ENCODE data around the gene SPPL2B. TPM values are rescaled to one million over a fixed set of nuclear protein-coding genes. Genes with fewer than 3 reads are reported as not detected.

The SPPL2B gene
- total and polyA plus RNA-seq, 9 of the 15 experiments (the other 6 are each of a cell fraction or from before 2014, with no cell fraction given), result 0.20 to 81.2 (median 15.1) TPM

DNA sequence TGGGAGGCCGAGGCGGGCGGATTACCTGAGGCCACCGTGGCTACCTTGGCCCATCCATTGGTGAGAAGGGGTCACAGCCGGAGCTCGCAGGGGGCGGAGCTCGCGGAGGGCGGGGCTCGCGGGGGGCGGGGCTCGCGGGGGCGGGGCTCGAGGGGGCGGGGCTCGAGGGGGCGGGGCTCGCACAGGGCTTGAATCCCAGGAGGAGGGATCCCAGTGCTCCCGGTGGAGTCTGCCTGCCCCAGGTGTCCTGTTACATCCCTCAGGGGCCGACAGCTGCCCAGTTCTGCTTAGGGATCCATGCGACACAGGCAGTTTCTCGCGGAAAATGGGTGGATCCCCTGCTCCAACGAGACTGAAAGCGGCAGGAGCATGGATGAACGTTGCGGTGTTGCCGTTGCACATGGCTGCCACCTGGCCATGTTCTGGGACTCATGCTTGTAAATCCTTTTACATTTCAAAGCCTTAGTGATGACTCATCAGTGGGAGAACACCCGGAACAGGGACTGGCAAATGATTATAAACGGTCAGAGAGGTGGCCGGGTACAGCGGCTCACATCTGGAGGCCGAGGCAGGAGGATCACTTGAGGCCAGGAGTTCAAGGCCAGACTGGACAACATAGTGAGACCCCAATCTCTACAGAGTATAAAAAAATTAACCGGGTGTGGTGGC lies 56.7 kb downstream of the SPPL2B start (continued):
- TF ChIP-seq, protein P1, sequence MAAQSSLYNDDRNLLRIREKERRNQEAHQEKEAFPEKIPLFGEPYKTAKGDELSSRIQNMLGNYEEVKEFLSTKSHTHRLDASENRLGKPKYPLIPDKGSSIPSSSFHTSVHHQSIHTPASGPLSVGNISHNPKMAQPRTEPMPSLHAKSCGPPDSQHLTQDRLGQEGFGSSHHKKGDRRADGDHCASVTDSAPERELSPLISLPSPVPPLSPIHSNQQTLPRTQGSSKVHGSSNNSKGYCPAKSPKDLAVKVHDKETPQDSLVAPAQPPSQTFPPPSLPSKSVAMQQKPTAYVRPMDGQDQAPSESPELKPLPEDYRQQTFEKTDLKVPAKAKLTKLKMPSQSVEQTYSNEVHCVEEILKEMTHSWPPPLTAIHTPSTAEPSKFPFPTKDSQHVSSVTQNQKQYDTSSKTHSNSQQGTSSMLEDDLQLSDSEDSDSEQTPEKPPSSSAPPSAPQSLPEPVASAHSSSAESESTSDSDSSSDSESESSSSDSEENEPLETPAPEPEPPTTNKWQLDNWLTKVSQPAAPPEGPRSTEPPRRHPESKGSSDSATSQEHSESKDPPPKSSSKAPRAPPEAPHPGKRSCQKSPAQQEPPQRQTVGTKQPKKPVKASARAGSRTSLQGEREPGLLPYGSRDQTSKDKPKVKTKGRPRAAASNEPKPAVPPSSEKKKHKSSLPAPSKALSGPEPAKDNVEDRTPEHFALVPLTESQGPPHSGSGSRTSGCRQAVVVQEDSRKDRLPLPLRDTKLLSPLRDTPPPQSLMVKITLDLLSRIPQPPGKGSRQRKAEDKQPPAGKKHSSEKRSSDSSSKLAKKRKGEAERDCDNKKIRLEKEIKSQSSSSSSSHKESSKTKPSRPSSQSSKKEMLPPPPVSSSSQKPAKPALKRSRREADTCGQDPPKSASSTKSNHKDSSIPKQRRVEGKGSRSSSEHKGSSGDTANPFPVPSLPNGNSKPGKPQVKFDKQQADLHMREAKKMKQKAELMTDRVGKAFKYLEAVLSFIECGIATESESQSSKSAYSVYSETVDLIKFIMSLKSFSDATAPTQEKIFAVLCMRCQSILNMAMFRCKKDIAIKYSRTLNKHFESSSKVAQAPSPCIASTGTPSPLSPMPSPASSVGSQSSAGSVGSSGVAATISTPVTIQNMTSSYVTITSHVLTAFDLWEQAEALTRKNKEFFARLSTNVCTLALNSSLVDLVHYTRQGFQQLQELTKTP (IDR thresholded peaks at IDR 0.05; ENCODE audit: low read depth in 1 of 2, partially characterized antibody in 2 of 2), result peak; percentile 29 to 78
- TF ChIP-seq WHSC1 (IDR thresholded peaks at IDR 0.05; ENCODE audit: low read length), result no peak
- TF ChIP-seq MYNN (IDR thresholded peaks at IDR 0.05), result no peak
- TF ChIP-seq MYNN (CRISPR knock-in tag; IDR thresholded peaks at IDR 0.05), result no peak
- no peak; the same call in 1 of the 2 replicates for TF ChIP-seq POLR2A (conservative IDR thresholded peaks at IDR 0.05)
- TF ChIP-seq, protein P2, sequence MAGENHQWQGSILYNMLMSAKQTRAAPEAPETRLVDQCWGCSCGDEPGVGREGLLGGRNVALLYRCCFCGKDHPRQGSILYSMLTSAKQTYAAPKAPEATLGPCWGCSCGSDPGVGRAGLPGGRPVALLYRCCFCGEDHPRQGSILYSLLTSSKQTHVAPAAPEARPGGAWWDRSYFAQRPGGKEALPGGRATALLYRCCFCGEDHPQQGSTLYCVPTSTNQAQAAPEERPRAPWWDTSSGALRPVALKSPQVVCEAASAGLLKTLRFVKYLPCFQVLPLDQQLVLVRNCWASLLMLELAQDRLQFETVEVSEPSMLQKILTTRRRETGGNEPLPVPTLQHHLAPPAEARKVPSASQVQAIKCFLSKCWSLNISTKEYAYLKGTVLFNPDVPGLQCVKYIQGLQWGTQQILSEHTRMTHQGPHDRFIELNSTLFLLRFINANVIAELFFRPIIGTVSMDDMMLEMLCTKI (IDR thresholded peaks at IDR 0.05; ENCODE audit: partially characterized antibody), result no peak
- TF ChIP-seq, protein P3, sequence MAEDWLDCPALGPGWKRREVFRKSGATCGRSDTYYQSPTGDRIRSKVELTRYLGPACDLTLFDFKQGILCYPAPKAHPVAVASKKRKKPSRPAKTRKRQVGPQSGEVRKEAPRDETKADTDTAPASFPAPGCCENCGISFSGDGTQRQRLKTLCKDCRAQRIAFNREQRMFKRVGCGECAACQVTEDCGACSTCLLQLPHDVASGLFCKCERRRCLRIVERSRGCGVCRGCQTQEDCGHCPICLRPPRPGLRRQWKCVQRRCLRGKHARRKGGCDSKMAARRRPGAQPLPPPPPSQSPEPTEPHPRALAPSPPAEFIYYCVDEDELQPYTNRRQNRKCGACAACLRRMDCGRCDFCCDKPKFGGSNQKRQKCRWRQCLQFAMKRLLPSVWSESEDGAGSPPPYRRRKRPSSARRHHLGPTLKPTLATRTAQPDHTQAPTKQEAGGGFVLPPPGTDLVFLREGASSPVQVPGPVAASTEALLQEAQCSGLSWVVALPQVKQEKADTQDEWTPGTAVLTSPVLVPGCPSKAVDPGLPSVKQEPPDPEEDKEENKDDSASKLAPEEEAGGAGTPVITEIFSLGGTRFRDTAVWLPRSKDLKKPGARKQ (CRISPR knock-in tag; IDR thresholded peaks at IDR 0.05), result no peak
- TF ChIP-seq GATA2 (CRISPR knock-in tag; IDR thresholded peaks at IDR 0.05), result no peak; the same call in 1 of the 2 replicates
- 0 out of 4 replicates have a peak, but pooled peaks have one; percentile 15 to 25 for TF ChIP-seq NRF1 (conservative IDR thresholded peaks at IDR 0.05 in 1 of 2, IDR thresholded peaks at IDR 0.05 in 1 of 2)
- TF ChIP-seq NEUROD1 (IDR thresholded peaks at IDR 0.05; ENCODE audit: borderline replicate concordance, low read depth, low read length, partially characterized antibody), result peak; percentile 32
- no peak for TF ChIP-seq ZNF830 (CRISPR knock-in tag; IDR thresholded peaks at IDR 0.05)
- no peak for TF ChIP-seq ZNF507 (tag; conservative IDR thresholded peaks at IDR 0.05)
- no peak for TF ChIP-seq RB1 (IDR thresholded peaks at IDR 0.05; ENCODE audit: low read depth)
- TF ChIP-seq HLTF (IDR thresholded peaks at IDR 0.05), result no peak
- no peak for TF ChIP-seq STAG1 (CRISPR knock-in tag; IDR thresholded peaks at IDR 0.05; ENCODE audit: borderline replicate concordance)
- no peak for TF ChIP-seq RBM22 (IDR thresholded peaks at IDR 0.05; ENCODE audit: low read depth, low read length, poor library complexity, severe bottlenecking)
- no peak for TF ChIP-seq POLR2B (IDR thresholded peaks at IDR 0.05; ENCODE audit: low read depth, partially characterized antibody)
- no peak for TF ChIP-seq HIVEP1 (CRISPR knock-in tag; IDR thresholded peaks at IDR 0.05)
- peak; percentile 90 for TF ChIP-seq L3MBTL2 (IDR thresholded peaks at IDR 0.05)
- TF ChIP-seq ZNF282 (CRISPR knock-in tag; IDR thresholded peaks at IDR 0.05), result no peak
- TF ChIP-seq RBFOX2 (IDR thresholded peaks at IDR 0.05; ENCODE audit: low read depth, low read length), result peak; percentile 59
- peak; percentile 49 for TF ChIP-seq ASH1L (IDR thresholded peaks at IDR 0.05; ENCODE audit: borderline replicate concordance, low read depth, partially characterized antibody)

Data from K562 (cell line).